Panc1 (cell line): ENCODE results near the gene ARHGAP12. TPM values are rescaled to one million over a fixed set of nuclear protein-coding genes. Genes with fewer than 3 reads are reported as not detected.
"Not testable (repeated sequence)": the region's sequence is repeated elsewhere in the genome, so short reads cannot be mapped to it uniquely, and the experiment has no call there.

Experiments used
- ATAC-seq: fragments of 200-7000 bp; cut with Tn5 transposase; 2 replicates; pipeline ENCODE4 v1.9.1; 2020; ENCODE audit warnings: mild to moderate bottlenecking, moderate library complexity
- BruUV-seq: library from RNA; stranded (reverse); fragments of 400-500 nt; replicated peaks from 2 replicates; lab custom pipeline; 2021; lab: Mats Ljungman, UMichigan
- CTCF ChIA-PET: fragments of 300-600 bp; sonication (Branson Sonifier 250); formaldehyde crosslinking; loops from one replicate; lab custom pipeline; 2022; ENCODE audit warnings: antibody characterized with exemption; lab: Charles Lee
- POLR2A ChIA-PET: fragments of 300-600 bp; sonication (Branson Sonifier 250); formaldehyde crosslinking; loops from one replicate; lab custom pipeline; 2022; ENCODE audit warnings: antibody characterized with exemption; lab: Charles Lee
- DNase-seq: peaks from one replicate; pipeline ENCODE4 v3.0.0-alpha.2; 2010; ENCODE audit warnings: low read depth, low spot score
- H3K27ac ChIP-seq: 2 replicates; pipeline ENCODE4 v1.5.1; 2011; ENCODE audit warnings: mild to moderate bottlenecking, low read length, inconsistent platforms
- H3K27me3 ChIP-seq: fragments of 200-500 bp; sonication (Bioruptor generic); 2 replicates; pipeline ENCODE4 v1.6.0; 2014; ENCODE audit warnings: low read length, inconsistent platforms; ENCODE audit not compliant: control insufficient read depth, insufficient read depth
- H3K36me3 ChIP-seq: fragments of 200-500 bp; sonication (Bioruptor generic); 2 replicates; pipeline ENCODE4 v1.5.1; 2014; ENCODE audit warnings: inconsistent platforms, mild to moderate bottlenecking, low read length, moderate library complexity; ENCODE audit not compliant: control insufficient read depth, insufficient read depth
- H3K4me1 ChIP-seq: 2 replicates; pipeline ENCODE4 v1.5.1; 2011; ENCODE audit warnings: inconsistent platforms, mild to moderate bottlenecking, low read length, moderate library complexity; ENCODE audit not compliant: control insufficient read depth, insufficient read depth
- H3K4me3 ChIP-seq, 2 experiments: 2 replicates each; pipeline ENCODE4 v1.5.1; 2011 to 2012; ENCODE audit warnings: low read depth in 2 of 2, low read length in 2 of 2, mild to moderate bottlenecking in 2 of 2, inconsistent platforms in 1 of 2, moderate library complexity in 1 of 2
- H3K9me3 ChIP-seq: fragments of 200-500 bp; sonication (Bioruptor generic); 2 replicates; pipeline ENCODE4 v1.5.1; 2014; ENCODE audit warnings: low read depth, mild to moderate bottlenecking, inconsistent platforms, low read length, moderate library complexity; ENCODE audit not compliant: control insufficient read depth, insufficient read depth
- CTCF ChIP-seq: fragments of 450-650 bp; IDR thresholded peaks from 2 replicates; pipeline ENCODE4 v1.5.1; 2017; ENCODE audit warnings: mild to moderate bottlenecking
- POLR2AphosphoS5 ChIP-seq: IDR thresholded peaks from 2 replicates; pipeline ENCODE4 v1.6.1; 2012; ENCODE audit warnings: mild to moderate bottlenecking, low read depth, low read length, moderate library complexity
- REST ChIP-seq, 2 experiments: IDR thresholded peaks; 2 replicates each; pipeline ENCODE4 v1.6.1; 2011 to 2012; ENCODE audit warnings: low read depth in 2 of 2, control low read depth in 1 of 2, low read length in 1 of 2, mild to moderate bottlenecking in 1 of 2, moderate library complexity in 1 of 2; ENCODE audit not compliant: insufficient read depth in 1 of 2
- SIN3A ChIP-seq: IDR thresholded peaks from 2 replicates; pipeline ENCODE4 v1.6.1; 2012; ENCODE audit warnings: low read depth, mild to moderate bottlenecking, low read length, moderate library complexity, borderline replicate concordance; ENCODE audit not compliant: insufficient read depth
- TCF7L2 ChIP-seq: IDR thresholded peaks from 2 replicates; pipeline ENCODE4 v1.6.1; 2011; ENCODE audit warnings: mild to moderate bottlenecking, low read depth, low read length, inconsistent platforms
- in situ Hi-C: cut with HindIII; loops from 2 replicates; pipeline ENCODE4 v1.10.0; 2016; ENCODE audit warnings: low sequenced_read_pairs, low pct_unique_long_range_greater_than_20kb
- intact Hi-C: fragments of 100-400 bp; cut with micrococcal nuclease; formaldehyde crosslinking; loops from one replicate; pipeline ENCODE4 v1.10.0; 2022; ENCODE audit not compliant: unreplicated experiment
- total RNA-seq: library from RNA; stranded (reverse); gene quantifications from one replicate; pipeline ENCODE4 v1.2.1, GENCODE V29; 2021; ENCODE audit not compliant: unreplicated experiment

The ARHGAP12 gene
- total RNA-seq, 1 experiment from 2014 or later = 22.9 TPM

- ChIA-PET CTCF (no interaction called here), POLR2A (no interaction called here)
- BruUV-seq = no TSS peak
- H3K4me3 ChIP-seq = no peak overlapping the region
- 0 out of 2 replicates have a peak overlapping the region, but pooled peaks have one; percentile 9 for H3K27ac ChIP-seq
- peaks cover 4% of the 10 kb centered on the region; the same call in 1 of the 2 replicates for H3K4me1 ChIP-seq
- ATAC-seq (no peak; the same call in 1 of the 2 replicates), DNase-seq (no peak)
- TF ChIP-seq CTCF = peak; percentile 77
- no peak for TF ChIP-seq TCF7L2
- no peak for TF ChIP-seq SIN3A
- H3K27me3 ChIP-seq = no peaks in the 10 kb centered on the region
- H3K36me3 ChIP-seq = no peaks in the 10 kb centered on the region
- in situ Hi-C loops = no loop called here
- no peaks in the 10 kb centered on the region for H3K9me3 ChIP-seq
- intact Hi-C loops = no loop called here
Observed at GRCh38 chr10:31770307-31770902, 158.2 kb downstream of the ARHGAP12 start.

GRCh38 chr10:31769564-31769963 lies 159.1 kb downstream of the ARHGAP12 start:
- intact Hi-C loops = no loop called here
- no peaks in the 10 kb centered on the region for H3K27me3 ChIP-seq
- no peak for TF ChIP-seq REST (IDR thresholded peaks at IDR 0.05; ENCODE audit: insufficient read depth in 1 of 2, low read depth in 2 of 2, low read length in 1 of 2)
- no peak for TF ChIP-seq SIN3A
- TF ChIP-seq POLR2AphosphoS5 = no peak
- no peak for TF ChIP-seq CTCF
- no peak for TF ChIP-seq TCF7L2
- no peaks in the 10 kb centered on the region for H3K9me3 ChIP-seq
- no peak overlapping the region for H3K27ac ChIP-seq
- BruUV-seq = no TSS peak
- no peak overlapping the region for H3K4me3 ChIP-seq
- H3K36me3 ChIP-seq = no peaks in the 10 kb centered on the region
- ATAC-seq (peak; percentile 70), DNase-seq (no peak)
- H3K4me1 ChIP-seq = no peaks in the 10 kb centered on the region; the same call in 1 of the 2 replicates
- in situ Hi-C loops = no loop called here
- ChIA-PET CTCF (no interaction called here), POLR2A (no interaction called here)

- H3K27me3 ChIP-seq, H3K36me3 ChIP-seq, intact Hi-C loops, H3K4me3 ChIP-seq, in situ Hi-C loops, H3K27ac ChIP-seq, DNase-seq, H3K9me3 ChIP-seq, CTCF ChIA-PET, H3K4me1 ChIP-seq, POLR2A ChIA-PET, BruUV-seq: not testable (repeated sequence)
- ATAC-seq = peak; percentile 77
Observed at GRCh38 chr10:31768935-31769334, 159.7 kb downstream of the ARHGAP12 start.
